Naive B cell (primary cell): Measurements from ENCODE around the gene FILIP1L. TPM values are rescaled to one million over a fixed set of nuclear protein-coding genes. Genes with fewer than 3 reads are reported as not detected.

Source experiments
- ATAC-seq, 2 donors: fragments of 150-1000 bp; cut with Tn5 transposase; 2 replicates each; pipeline ENCODE4 v1.10.0; 2021; ENCODE audit warnings: low read depth in 2 of 2, mild to moderate bottlenecking in 2 of 2, moderate library complexity in 2 of 2
- DNase-seq: peaks from one replicate; pipeline ENCODE4 v3.0.0; 2022
- H3K27ac Mint-ChIP-seq, 6 donors: one replicate each; pipeline ENCODE4 v1.8.0; 2020 to 2022; ENCODE audit warnings: mild to moderate bottlenecking in 6 of 6, mixed read lengths in 6 of 6, moderate library complexity in 5 of 6, inconsistent platforms in 2 of 6
- H3K27me3 Mint-ChIP-seq, 3 donors: one replicate each; pipeline ENCODE4 v1.8.0; 2021 to 2022; ENCODE audit warnings: mixed read lengths in 3 of 3, mild to moderate bottlenecking in 1 of 3
- H3K36me3 Mint-ChIP-seq, 2 donors: one replicate each; pipeline ENCODE4 v1.8.0; 2020 to 2022; ENCODE audit warnings: mixed read lengths in 2 of 2, inconsistent platforms in 1 of 2, mild to moderate bottlenecking in 1 of 2
- H3K4me1 Mint-ChIP-seq, 3 donors: one replicate each; pipeline ENCODE4 v1.8.0; 2020 to 2022; ENCODE audit warnings: mixed read lengths in 3 of 3, inconsistent platforms in 1 of 3, mild to moderate bottlenecking in 1 of 3, moderate library complexity in 1 of 3
- H3K4me3 Mint-ChIP-seq, 8 donors: one replicate each; pipeline ENCODE4 v1.8.0; 2020 to 2022; ENCODE audit warnings: mild to moderate bottlenecking in 8 of 8, mixed read lengths in 8 of 8, moderate library complexity in 8 of 8, inconsistent platforms in 2 of 8
- H3K9me3 Mint-ChIP-seq, 7 donors: one replicate each; pipeline ENCODE4 v1.8.0; 2020 to 2022; ENCODE audit warnings: mixed read lengths in 7 of 7, mild to moderate bottlenecking in 5 of 7, inconsistent platforms in 2 of 7, moderate library complexity in 1 of 7
- polyA plus RNA-seq, 6 donors: library from polyadenylated mRNA; unstranded; fragments of 300-500 nt; fragmentation: Illumina TruSeq; gene quantifications; one replicate each; pipeline ENCODE4 v1.2.3, GENCODE V29; 2021; ENCODE audit warnings: low read depth in 6 of 6

FILIP1L gene
- polyA plus RNA-seq, 6 donors from 2014 or later: 0.29 to 1.2 (median 0.99) TPM; not detected in 1

DNA sequence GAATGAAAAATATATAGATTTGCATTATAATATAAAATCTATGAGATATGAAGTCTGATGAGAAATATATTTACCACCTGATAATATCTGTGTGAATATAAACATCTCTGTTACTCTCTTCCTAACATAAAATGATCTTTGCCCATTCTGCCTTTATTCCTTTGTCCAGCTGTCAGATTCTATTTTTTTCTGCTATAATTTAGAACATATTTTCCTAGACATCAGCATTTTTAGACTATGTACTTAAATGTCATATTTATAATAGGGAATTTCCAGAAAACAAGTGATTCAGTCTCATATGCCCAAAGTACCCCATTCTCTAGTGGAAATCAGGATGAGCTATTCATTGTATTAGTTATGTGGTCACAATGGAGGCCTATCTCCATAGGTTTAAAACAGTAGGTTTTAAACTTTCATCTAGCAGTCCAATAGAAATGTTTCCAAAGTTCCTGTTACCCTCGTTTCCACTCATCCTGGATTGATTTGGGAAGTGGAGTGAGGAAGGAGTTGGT, 83.3 kb downstream of the FILIP1L start:
- Mint-ChIP-seq H3K36me3 (peaks cover 0 to 3% of the 10 kb centered on the region in 2 donors), H3K27ac (no peak overlapping the region), H3K4me1 (peaks cover 3 to 5% (median 4%) of the 10 kb centered on the region in 3 donors), H3K27me3 (no peaks in the 10 kb centered on the region), H3K9me3 (no peaks in the 10 kb centered on the region), H3K4me3 (no peak overlapping the region)
- DNase-seq: no peak
- ATAC-seq: no peak

DNA sequence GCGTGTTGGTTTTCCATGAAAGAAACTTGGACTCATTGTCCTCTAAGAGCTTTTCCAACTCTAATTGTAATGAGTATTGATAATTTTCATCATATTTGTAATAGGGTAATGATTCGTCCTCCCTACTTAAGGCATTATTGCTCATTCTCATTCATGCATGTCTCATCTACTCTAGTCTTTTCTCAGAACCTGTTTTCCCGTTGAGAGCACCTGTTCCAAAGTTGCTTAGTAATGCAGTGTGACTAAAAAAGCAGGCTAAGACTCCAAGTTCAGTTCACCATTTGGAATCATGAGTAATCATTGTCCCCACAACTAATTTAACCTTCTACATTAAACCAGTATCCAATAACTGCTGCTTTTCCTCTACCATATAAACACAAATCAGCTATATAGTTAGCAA, 84.0 kb downstream of the FILIP1L start:
- no peak for DNase-seq
- ATAC-seq: no peak
- H3K4me3 Mint-ChIP-seq: no peak overlapping the region
- peaks cover 0 to 3% of the 10 kb centered on the region in 2 donors for H3K36me3 Mint-ChIP-seq
- H3K27ac Mint-ChIP-seq: no peak overlapping the region
- no peaks in the 10 kb centered on the region for H3K27me3 Mint-ChIP-seq
- peaks cover 3 to 5% (median 4%) of the 10 kb centered on the region in 3 donors for H3K4me1 Mint-ChIP-seq
- H3K9me3 Mint-ChIP-seq: no peaks in the 10 kb centered on the region

DNA sequence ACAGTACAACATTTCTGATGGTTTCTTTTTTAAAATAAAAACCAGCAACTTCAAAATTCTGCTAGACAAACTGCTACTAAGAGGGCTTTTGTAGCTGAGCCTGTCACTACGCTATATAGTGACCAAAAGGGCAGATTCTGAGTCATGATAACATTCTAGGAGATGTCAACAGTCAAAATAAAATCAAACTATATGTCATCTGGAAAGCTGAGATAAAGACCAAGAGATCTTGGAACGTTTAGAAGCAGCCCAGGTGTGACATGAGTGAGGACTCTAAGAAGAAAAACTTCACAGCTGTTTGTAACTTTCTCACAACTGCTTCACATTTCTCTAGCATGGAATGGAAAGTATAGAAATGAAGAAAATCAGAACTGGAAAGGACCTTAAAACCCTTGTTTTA, 84.6 kb downstream of the FILIP1L start:
- peaks cover 0 to 3% of the 10 kb centered on the region in 2 donors for H3K36me3 Mint-ChIP-seq
- no peaks in the 10 kb centered on the region for H3K27me3 Mint-ChIP-seq
- H3K4me1 Mint-ChIP-seq: peaks cover 3 to 5% (median 4%) of the 10 kb centered on the region in 3 donors
- ATAC-seq (no peak), DNase-seq (no peak)
- H3K4me3 Mint-ChIP-seq: no peak overlapping the region
- H3K27ac Mint-ChIP-seq: no peak overlapping the region
- no peaks in the 10 kb centered on the region for H3K9me3 Mint-ChIP-seq

DNA sequence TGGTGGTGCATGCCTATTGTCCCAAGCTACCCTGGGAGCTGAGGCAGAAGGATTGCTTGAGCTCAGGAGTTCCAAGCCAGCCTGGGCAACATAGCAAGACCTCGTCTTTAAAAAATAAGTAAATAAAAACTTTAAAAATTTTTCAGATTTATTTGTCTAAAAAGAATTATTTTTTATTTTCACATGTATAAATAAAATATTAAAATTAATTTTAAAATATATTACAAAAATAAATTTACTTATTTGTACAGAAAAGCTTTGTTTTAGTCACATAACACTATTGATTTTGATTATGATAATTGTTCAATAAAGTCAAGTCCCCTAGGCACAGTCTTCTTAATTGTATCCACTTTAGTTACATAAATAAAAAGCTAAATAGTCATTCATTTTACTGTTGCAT, 85.2 kb downstream of the FILIP1L start:
- no peak overlapping the region for H3K27ac Mint-ChIP-seq
- ATAC-seq: no peak
- H3K27me3 Mint-ChIP-seq: no peaks in the 10 kb centered on the region
- H3K9me3 Mint-ChIP-seq: no peaks in the 10 kb centered on the region
- H3K4me1 Mint-ChIP-seq: peaks cover 3 to 5% (median 4%) of the 10 kb centered on the region in 3 donors
- DNase-seq: no peak
- H3K4me3 Mint-ChIP-seq: no peak overlapping the region
- H3K36me3 Mint-ChIP-seq: peaks cover 0 to 3% of the 10 kb centered on the region in 2 donors

DNA sequence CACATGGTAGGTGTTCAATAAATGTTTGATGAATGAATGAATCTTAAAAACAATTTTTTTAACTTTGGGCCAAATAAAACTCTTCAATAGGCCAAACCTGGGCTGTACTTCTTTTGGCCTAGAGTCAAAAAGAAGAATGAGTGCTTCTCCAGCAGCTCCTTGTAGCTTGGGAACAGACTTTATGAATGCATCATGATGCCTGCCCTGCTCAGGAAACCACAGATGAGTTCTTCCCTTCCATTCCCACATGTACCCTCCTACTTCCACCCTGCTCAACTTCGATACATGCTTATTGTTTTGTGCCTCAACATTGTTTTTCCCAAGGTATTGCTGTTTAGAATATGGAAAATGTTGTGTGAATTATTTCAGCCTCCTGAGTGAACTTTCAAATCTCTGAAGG, 87.0 kb downstream of the FILIP1L start:
- Mint-ChIP-seq H3K4me3 (no peak overlapping the region), H3K9me3 (no peaks in the 10 kb centered on the region), H3K36me3 (peaks cover 0 to 3% of the 10 kb centered on the region in 2 donors), H3K4me1 (peaks cover 3 to 5% (median 4%) of the 10 kb centered on the region in 3 donors), H3K27ac (no peak overlapping the region), H3K27me3 (no peaks in the 10 kb centered on the region)
- ATAC-seq: no peak
- DNase-seq: no peak

DNA sequence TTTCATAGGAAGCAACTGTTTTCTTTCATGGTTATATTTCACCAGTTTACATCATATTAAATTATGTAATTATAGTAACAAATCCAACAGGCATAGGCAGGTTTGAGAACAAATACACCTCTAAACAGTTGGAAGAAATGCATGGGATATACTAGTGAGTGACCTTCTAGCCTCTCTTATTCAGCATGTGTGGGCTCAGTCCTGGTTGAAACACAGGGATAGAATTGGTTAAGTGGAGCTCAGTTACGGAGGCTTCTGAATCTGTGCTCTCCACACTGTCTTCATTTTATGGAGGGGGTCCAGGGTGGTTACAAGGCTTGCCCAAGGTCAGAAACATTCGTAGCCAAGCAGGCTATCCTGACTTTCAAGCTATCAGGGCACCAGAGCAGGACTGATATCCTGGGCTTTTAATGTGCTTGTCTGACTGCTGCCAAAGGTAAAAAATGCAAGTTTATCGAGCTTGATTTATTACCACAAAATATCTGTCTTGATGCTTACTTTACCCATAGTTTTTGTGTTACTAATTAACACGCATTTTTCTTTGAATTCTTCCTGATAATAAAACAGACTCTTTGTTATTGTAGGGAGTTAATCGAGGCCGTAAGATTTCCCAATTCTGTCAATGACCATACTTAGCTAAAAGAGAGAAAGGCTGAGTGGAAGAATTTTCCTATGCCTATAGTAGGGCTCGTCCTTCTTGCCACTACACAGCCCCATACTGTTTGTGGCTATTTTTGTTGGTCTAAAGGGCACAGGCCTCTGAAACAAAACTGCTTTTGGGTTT, 89.6 kb downstream of the FILIP1L start:
- Mint-ChIP-seq H3K27ac (peak overlapping the region in 1 of 6 donors; percentile 27), H3K4me3 (no peak overlapping the region), H3K36me3 (no peaks in the 10 kb centered on the region), H3K4me1 (no peaks in the 10 kb centered on the region), H3K9me3 (no peaks in the 10 kb centered on the region), H3K27me3 (no peaks in the 10 kb centered on the region)
- DNase-seq: no peak
- no peak for ATAC-seq

GRCh38 chr3:100023595-100023994, 90.7 kb downstream of the FILIP1L start:
- Mint-ChIP-seq H3K27me3 (no peaks in the 10 kb centered on the region), H3K4me3 (no peak overlapping the region), H3K4me1 (peaks cover 0 to 4% (median 0%) of the 10 kb centered on the region in 3 donors), H3K36me3 (no peaks in the 10 kb centered on the region), H3K9me3 (no peaks in the 10 kb centered on the region), H3K27ac (peak overlapping the region in 3 of 6 donors; percentile 11 to 36 (median 12))
- no peak for ATAC-seq
- DNase-seq: no peak

- no peak for DNase-seq
- Mint-ChIP-seq H3K9me3 (no peaks in the 10 kb centered on the region), H3K27me3 (no peaks in the 10 kb centered on the region), H3K36me3 (no peaks in the 10 kb centered on the region), H3K4me3 (no peak overlapping the region), H3K27ac (peak overlapping the region in 2 of 6 donors; percentile 9 to 11), H3K4me1 (peaks cover 0 to 4% (median 0%) of the 10 kb centered on the region in 3 donors)
- no peak for ATAC-seq
Observed at GRCh38 chr3:100023150-100023549, 91.2 kb downstream of the FILIP1L start.

- H3K36me3 Mint-ChIP-seq: no peaks in the 10 kb centered on the region
- no peaks in the 10 kb centered on the region for H3K27me3 Mint-ChIP-seq
- ATAC-seq (no peak), DNase-seq (no peak)
- H3K27ac Mint-ChIP-seq: no peak overlapping the region
- H3K4me3 Mint-ChIP-seq: no peak overlapping the region
- H3K9me3 Mint-ChIP-seq: no peaks in the 10 kb centered on the region
- peaks cover 0 to 4% (median 0%) of the 10 kb centered on the region in 3 donors for H3K4me1 Mint-ChIP-seq
Observed at GRCh38 chr3:100022506-100022905, 91.8 kb downstream of the FILIP1L start.

- Mint-ChIP-seq H3K9me3 (no peaks in the 10 kb centered on the region), H3K4me1 (peaks cover 0 to 4% (median 0%) of the 10 kb centered on the region in 3 donors), H3K27me3 (no peaks in the 10 kb centered on the region), H3K36me3 (no peaks in the 10 kb centered on the region), H3K27ac (no peak overlapping the region), H3K4me3 (no peak overlapping the region)
- DNase-seq (no peak), ATAC-seq (no peak)
Observed at GRCh38 chr3:100020876-100021644, 93.2 kb downstream of the FILIP1L start.

DNA sequence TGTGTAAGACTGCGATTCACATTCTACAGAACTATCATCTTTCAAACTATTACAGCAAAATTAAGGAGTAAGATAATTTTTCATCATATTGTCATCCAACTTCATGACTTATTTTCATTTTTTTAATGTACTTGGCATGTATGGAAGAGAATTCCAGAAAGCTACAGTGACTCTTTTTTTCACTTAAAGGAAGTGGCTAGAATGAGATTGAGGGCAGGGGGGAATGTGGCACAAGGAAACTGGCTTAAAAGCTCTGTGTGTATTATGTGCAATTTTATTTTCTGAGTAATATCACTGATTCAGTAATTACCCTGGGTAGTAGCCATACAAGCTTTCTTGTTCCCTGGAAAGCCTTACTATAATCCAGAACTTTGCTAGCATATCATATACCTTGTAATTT, 94.6 kb downstream of the FILIP1L start:
- H3K4me3 Mint-ChIP-seq: no peak overlapping the region
- H3K36me3 Mint-ChIP-seq: peaks cover 0 to 6% of the 10 kb centered on the region in 2 donors
- H3K27ac Mint-ChIP-seq: no peak overlapping the region
- H3K4me1 Mint-ChIP-seq: peaks cover 0 to 4% (median 0%) of the 10 kb centered on the region in 3 donors
- H3K27me3 Mint-ChIP-seq: no peaks in the 10 kb centered on the region
- no peak for DNase-seq
- peaks cover 0 to 5% (median 0%) of the 10 kb centered on the region in 7 donors for H3K9me3 Mint-ChIP-seq
- ATAC-seq: no peak

DNA sequence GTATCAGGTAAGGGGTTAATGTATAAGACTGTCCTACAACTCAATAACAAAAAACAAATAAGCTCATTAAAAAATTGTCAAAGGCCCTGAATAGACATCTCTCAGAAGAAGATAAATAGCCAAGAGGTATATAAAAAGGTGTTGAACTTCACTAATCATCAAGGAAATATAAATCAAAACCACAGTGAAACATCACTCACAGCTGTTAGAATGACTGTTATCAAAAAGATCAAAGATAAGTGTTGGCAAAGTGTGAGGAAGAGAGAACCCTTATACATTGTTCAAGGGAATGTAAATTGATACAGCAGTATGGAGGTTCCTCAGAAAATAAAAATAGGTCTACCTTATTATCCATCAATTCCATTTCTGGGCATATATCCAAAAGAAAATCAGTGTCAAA, 95.5 kb downstream of the FILIP1L start:
- Mint-ChIP-seq H3K27ac (peak overlapping the region in 1 of 6 donors; percentile 22), H3K4me3 (no peak overlapping the region), H3K36me3 (peaks cover 0 to 6% of the 10 kb centered on the region in 2 donors), H3K4me1 (peaks cover 0 to 6% (median 0%) of the 10 kb centered on the region in 3 donors), H3K9me3 (peaks cover 0 to 5% (median 0%) of the 10 kb centered on the region in 7 donors), H3K27me3 (no peaks in the 10 kb centered on the region)
- DNase-seq: no peak
- ATAC-seq: no peak

DNA sequence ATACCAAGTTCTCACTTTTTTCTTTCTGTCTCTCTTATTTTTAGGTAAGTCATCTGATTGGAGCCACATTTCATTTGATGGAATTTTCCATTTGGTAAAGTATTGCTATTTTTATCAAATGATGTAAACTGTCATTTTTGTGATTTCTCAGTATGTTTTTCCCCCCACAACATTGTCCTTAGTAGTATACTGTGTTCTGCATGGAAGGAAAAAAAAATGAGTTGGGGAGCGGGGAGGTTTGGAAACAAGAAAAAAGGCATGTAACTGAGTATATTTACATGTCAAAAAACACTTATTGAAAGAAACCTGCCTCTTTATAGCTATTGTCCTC, 104.2 kb downstream of the FILIP1L start:
- DNase-seq (no peak), ATAC-seq (no peak)
- Mint-ChIP-seq H3K27ac (peak overlapping the region in 2 of 6 donors; percentile 0 to 18), H3K36me3 (peaks cover 0 to 3% of the 10 kb centered on the region in 2 donors), H3K4me1 (peaks cover 11 to 13% (median 12%) of the 10 kb centered on the region in 3 donors), H3K9me3 (peaks cover 0 to 3% (median 0%) of the 10 kb centered on the region in 7 donors), H3K4me3 (no peak overlapping the region), H3K27me3 (no peaks in the 10 kb centered on the region)
